Measurements from ENCODE around the gene STX1B.

The STX1B gene

GRCh38 chr16:30992931-30993816, 17.3 kb downstream of the STX1B start:
- DNase-seq: no peak

- DNase-seq: no peak
Observed at GRCh38 chr16:30992276-30992780, 18.1 kb downstream of the STX1B start.

GRCh38 chr16:30991052-30991451, 19.4 kb downstream of the STX1B start:
- no peak for DNase-seq

- no peak for DNase-seq
Observed at GRCh38 chr16:30990105-30990504, 20.3 kb downstream of the STX1B start.

- DNase-seq: no peak
Observed at GRCh38 chr16:30989469-30990047, 20.9 kb downstream of the STX1B start.

GRCh38 chr16:30987581-30988190, 22.8 kb downstream of the STX1B start:
- no peak for DNase-seq

- DNase-seq: no peak
Observed at GRCh38 chr16:30986129-30986991, 24.1 kb downstream of the STX1B start.

GRCh38 chr16:30985401-30986128, 24.9 kb downstream of the STX1B start:
- peak; percentile 15 for DNase-seq

GRCh38 chr16:30984669-30985400, 25.6 kb downstream of the STX1B start, which contains the start of gene HSD3B7:
HSD3B7 (plus strand) TSS chr16:30985207; CDS start chr16:30985659, 452 bp downstream.
- peak; percentile 94 for DNase-seq

- DNase-seq: no peak
Observed at GRCh38 chr16:30983898-30984610, 26.4 kb downstream of the STX1B start.

- no peak for DNase-seq
Observed at GRCh38 chr16:30983289-30983889, 27.0 kb downstream of the STX1B start.

- DNase-seq: no peak
Observed at GRCh38 chr16:30982548-30983288, 27.7 kb downstream of the STX1B start.

- DNase-seq: no peak
Observed at GRCh38 chr16:30980959-30981358, 29.5 kb downstream of the STX1B start.

- DNase-seq: no peak
Observed at GRCh38 chr16:30980434-30980833, 30.0 kb downstream of the STX1B start.

- DNase-seq: no peak
Observed at GRCh38 chr16:30980023-30980371, 30.4 kb downstream of the STX1B start.

- DNase-seq: no peak
Observed at GRCh38 chr16:30979170-30980022, 31.0 kb downstream of the STX1B start.

- DNase-seq: no peak
Observed at GRCh38 chr16:30977502-30977901, 32.9 kb downstream of the STX1B start.

- DNase-seq: no peak
Observed at GRCh38 chr16:30976486-30976885, 34.0 kb downstream of the STX1B start.

Data from suppressor macrophage treated with lipopolysaccharide for 4 hours (primary cell).